ENCODE results near the gene S100A2. TPM values are rescaled to one million over a fixed set of nuclear protein-coding genes. Genes with fewer than 3 reads are reported as not detected.

Gene S100A2
- total and polyA plus RNA-seq, 2 of the 13 experiments (the other 11 are each of a cell fraction or from before 2014, with no cell fraction given), result 1.2 TPM

DNA sequence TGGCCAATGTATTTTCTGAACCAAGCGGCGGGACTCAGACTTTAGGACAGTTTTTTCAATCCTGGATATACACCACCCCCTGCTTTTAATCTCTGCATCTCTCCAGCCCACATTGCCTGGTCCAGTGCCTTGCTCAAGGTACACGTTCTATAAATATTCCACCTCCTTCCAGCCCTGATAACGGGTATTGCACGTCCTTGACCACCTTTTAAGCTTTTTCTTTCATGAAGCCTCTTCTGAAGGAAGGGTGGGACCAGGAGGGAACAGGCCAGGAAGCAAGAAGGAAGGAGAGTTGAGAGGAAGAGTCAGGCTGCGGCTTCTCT, 43.9 kb upstream of the S100A2 start:
- peaks cover 13% of the 10 kb centered on the region for H3K79me2 ChIP-seq (ENCODE audit: insufficient read depth, low read length)
- BruUV-seq (replicated peaks), result no TSS peak
- TF ChIP-seq, protein P1, sequence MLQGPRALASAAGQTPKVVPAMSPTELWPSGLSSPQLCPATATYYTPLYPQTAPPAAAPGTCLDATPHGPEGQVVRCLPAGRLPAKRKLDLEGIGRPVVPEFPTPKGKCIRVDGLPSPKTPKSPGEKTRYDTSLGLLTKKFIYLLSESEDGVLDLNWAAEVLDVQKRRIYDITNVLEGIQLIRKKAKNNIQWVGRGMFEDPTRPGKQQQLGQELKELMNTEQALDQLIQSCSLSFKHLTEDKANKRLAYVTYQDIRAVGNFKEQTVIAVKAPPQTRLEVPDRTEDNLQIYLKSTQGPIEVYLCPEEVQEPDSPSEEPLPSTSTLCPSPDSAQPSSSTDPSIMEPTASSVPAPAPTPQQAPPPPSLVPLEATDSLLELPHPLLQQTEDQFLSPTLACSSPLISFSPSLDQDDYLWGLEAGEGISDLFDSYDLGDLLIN (CRISPR knock-in tag; IDR thresholded peaks at IDR 0.05; ENCODE audit: borderline replicate concordance), result peak; percentile 74; the same call in 1 of the 2 replicates
- no peak for TF ChIP-seq ZNF547 (CRISPR knock-in tag; IDR thresholded peaks at IDR 0.05)
- peak; percentile 14 for TF ChIP-seq MEIS2 (CRISPR knock-in tag; IDR thresholded peaks at IDR 0.05)
- TF ChIP-seq ZNF839 (CRISPR knock-in tag; IDR thresholded peaks at IDR 0.05; ENCODE audit: borderline replicate concordance), result no peak
- TF ChIP-seq ZXDC (CRISPR knock-in tag; IDR thresholded peaks at IDR 0.05), result no peak
- TF ChIP-seq ZBTB42 (CRISPR knock-in tag; IDR thresholded peaks at IDR 0.05), result 0 out of 2 replicates have a peak, but pooled peaks have one; percentile 10
- TF ChIP-seq ZBTB20 (CRISPR knock-in tag; IDR thresholded peaks at IDR 0.05; ENCODE audit: borderline replicate concordance, low read depth), result no peak
- TF ChIP-seq, protein P2, sequence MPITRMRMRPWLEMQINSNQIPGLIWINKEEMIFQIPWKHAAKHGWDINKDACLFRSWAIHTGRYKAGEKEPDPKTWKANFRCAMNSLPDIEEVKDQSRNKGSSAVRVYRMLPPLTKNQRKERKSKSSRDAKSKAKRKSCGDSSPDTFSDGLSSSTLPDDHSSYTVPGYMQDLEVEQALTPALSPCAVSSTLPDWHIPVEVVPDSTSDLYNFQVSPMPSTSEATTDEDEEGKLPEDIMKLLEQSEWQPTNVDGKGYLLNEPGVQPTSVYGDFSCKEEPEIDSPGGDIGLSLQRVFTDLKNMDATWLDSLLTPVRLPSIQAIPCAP (CRISPR knock-in tag; IDR thresholded peaks at IDR 0.05; ENCODE audit: low read depth), result no peak
- TF ChIP-seq SRSF1 (optimal IDR thresholded peaks at IDR 0.05; ENCODE audit: low read depth, low read length), result no peak
- no peak for TF ChIP-seq LCORL (IDR thresholded peaks at IDR 0.05)
- no peak for TF ChIP-seq LCORL (CRISPR knock-in tag; IDR thresholded peaks at IDR 0.05)
- peak; percentile 48; the same call in 1 of the 2 replicates for TF ChIP-seq ZNF766 (CRISPR knock-in tag; IDR thresholded peaks at IDR 0.05; ENCODE audit: borderline replicate concordance)
- no peak for TF ChIP-seq ZNF644 (CRISPR knock-in tag; IDR thresholded peaks at IDR 0.05; ENCODE audit: low read depth)
- TF ChIP-seq, protein P3, sequence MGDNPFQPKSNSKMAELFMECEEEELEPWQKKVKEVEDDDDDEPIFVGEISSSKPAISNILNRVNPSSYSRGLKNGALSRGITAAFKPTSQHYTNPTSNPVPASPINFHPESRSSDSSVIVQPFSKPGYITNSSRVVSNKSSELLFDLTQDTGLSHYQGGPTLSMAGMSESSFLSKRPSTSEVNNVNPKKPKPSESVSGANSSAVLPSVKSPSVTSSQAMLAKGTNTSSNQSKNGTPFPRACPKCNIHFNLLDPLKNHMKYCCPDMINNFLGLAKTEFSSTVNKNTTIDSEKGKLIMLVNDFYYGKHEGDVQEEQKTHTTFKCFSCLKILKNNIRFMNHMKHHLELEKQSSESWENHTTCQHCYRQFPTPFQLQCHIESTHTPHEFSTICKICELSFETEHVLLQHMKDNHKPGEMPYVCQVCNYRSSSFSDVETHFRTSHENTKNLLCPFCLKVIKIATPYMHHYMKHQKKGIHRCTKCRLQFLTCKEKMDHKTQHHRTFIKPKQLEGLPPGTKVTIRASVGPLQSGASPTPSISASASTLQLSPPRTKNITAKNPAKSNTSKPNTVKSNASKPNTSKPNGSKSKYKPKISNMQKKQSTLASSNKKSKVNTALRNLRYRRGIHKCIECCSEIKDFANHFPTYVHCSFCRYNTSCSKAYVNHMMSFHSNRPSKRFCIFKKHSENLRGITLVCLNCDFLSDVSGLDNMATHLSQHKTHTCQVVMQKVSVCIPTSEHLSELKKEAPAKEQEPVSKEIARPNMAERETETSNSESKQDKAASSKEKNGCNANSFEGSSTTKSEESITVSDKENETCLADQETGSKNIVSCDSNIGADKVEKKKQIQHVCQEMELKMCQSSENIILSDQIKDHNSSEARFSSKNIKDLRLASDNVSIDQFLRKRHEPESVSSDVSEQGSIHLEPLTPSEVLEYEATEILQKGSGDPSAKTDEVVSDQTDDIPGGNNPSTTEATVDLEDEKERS (CRISPR knock-in tag; IDR thresholded peaks at IDR 0.05), result no peak
- TF ChIP-seq ZNF20 (CRISPR knock-in tag; IDR thresholded peaks at IDR 0.05), result no peak
- no peak for TF ChIP-seq MAZ (IDR thresholded peaks at IDR 0.05; ENCODE audit: borderline replicate concordance, low read depth, low read length)
- TF ChIP-seq MAZ (CRISPR knock-in tag; IDR thresholded peaks at IDR 0.05; ENCODE audit: low read depth), result no peak
- 0 out of 2 replicates have a peak, but pooled peaks have one; percentile 29 for TF ChIP-seq ZC3H4 (CRISPR knock-in tag; IDR thresholded peaks at IDR 0.05; ENCODE audit: borderline replicate concordance)

More for the DNA sequence above, 43.9 kb upstream of the S100A2 start:
- H3K4me1 ChIP-seq (ENCODE audit: insufficient read depth, low read length), result peaks cover 67% of the 10 kb centered on the region
- POLR2A ChIA-PET, result interaction anchor here (0.7 to 12.2 kb wide), 7 partner anchors 15 to 167 kb away, joined by 3 to 390 read pairs (median 7); partner anchors contain the start of genes CHTOP, S100A1, S100A13 and S100A4
- H3K27me3 ChIP-seq (ENCODE audit: control insufficient read depth in 1 of 2, insufficient read depth in 2 of 2, low read length in 2 of 2), result no peaks in the 10 kb centered on the region; a peak in 1 of 5 replicates
- peak; percentile 12 for ATAC-seq
- no peak for FAIRE-seq
- in situ Hi-C loops (cut with HindIII; ENCODE audit: extremely low pct_ligation_motif_present, low pct_unique_long_range_greater_than_20kb), result no loop called here
- WGBS (ENCODE audit: low lambda C conversion rate), result 0% methylated on average over 6 of the region's 6 CpGs
- H3K36me3 ChIP-seq (replicated peaks in 1 of 2; ENCODE audit: control insufficient read depth in 1 of 2, insufficient read depth in 2 of 2, low read length in 2 of 2), result no peaks in the 10 kb centered on the region; a peak in 1 of 5 replicates
- H3K27ac ChIP-seq (ENCODE audit: extremely low read length, insufficient read depth, low read length), result peak overlapping the region; percentile 99
- no peak overlapping the region for H2AFZ ChIP-seq (ENCODE audit: low read length)
- CTCF ChIA-PET (ENCODE audit: low intra/inter-chr PET ratio, low total read pairs), result no interaction called here
- peak overlapping the region; percentile 62 to 83 (median 64) for H3K4me3 ChIP-seq (replicated peaks in 1 of 3; ENCODE audit: insufficient read depth in 1 of 3, low read depth in 2 of 3, low read length in 3 of 3)
- H3K9me3 ChIP-seq (ENCODE audit: low read length), result no peaks in the 10 kb centered on the region
- intact Hi-C loops (cut with micrococcal nuclease; ENCODE audit: unreplicated experiment), result loop anchor here (2.0 kb wide), 1 partner anchor 17 kb away; the partner anchor contains the start of gene S100A13
- H3K4me2 ChIP-seq (ENCODE audit: low read depth, low read length), result peak overlapping the region; percentile 98
- no peaks in the 10 kb centered on the region for H4K20me1 ChIP-seq (ENCODE audit: insufficient read depth, low read length)
- no peak for DNase-seq (ENCODE audit: low spot score)
- H3K9ac ChIP-seq (ENCODE audit: insufficient read depth, low read depth, low read length), result peak overlapping the region; percentile 87

Measured in HepG2 (cell line).